ENCODE data around the gene BCAS3. TPM values are rescaled to one million over a fixed set of nuclear protein-coding genes. Genes with fewer than 3 reads are reported as not detected.

The BCAS3 gene
- total RNA-seq, 1 donor from 2014 or later = 19.0 TPM

- intact Hi-C loops (cut with micrococcal nuclease) = no loop called here
Observed at GRCh38 chr17:61369751-61370150, 692.1 kb downstream of the BCAS3 start.

GRCh38 chr17:61371179-61371578 is 693.5 kb downstream of the BCAS3 start:
- intact Hi-C loops (cut with micrococcal nuclease) = no loop called here

GRCh38 chr17:61371606-61372005 is 694.0 kb downstream of the BCAS3 start:
- intact Hi-C loops (cut with micrococcal nuclease) = no loop called here

GRCh38 chr17:61372436-61372835 is 694.8 kb downstream of the BCAS3 start:
- intact Hi-C loops (cut with micrococcal nuclease) = no loop called here

- intact Hi-C loops (cut with micrococcal nuclease) = no loop called here
Observed at GRCh38 chr17:61376931-61377838, 699.5 kb downstream of the BCAS3 start.

- intact Hi-C loops (cut with micrococcal nuclease) = no loop called here
Observed at GRCh38 chr17:61378658-61379456, 701.2 kb downstream of the BCAS3 start.

- intact Hi-C loops (cut with micrococcal nuclease) = no loop called here
Observed at GRCh38 chr17:61379457-61380216, 702.0 kb downstream of the BCAS3 start.

- intact Hi-C loops (cut with micrococcal nuclease) = no loop called here
Observed at GRCh38 chr17:61380217-61380835, 702.7 kb downstream of the BCAS3 start.

GRCh38 chr17:61380836-61381525 is 703.3 kb downstream of the BCAS3 start:
- intact Hi-C loops (cut with micrococcal nuclease) = no loop called here

- intact Hi-C loops (cut with micrococcal nuclease) = no loop called here
Observed at GRCh38 chr17:61381537-61381936, 703.9 kb downstream of the BCAS3 start.

GRCh38 chr17:61382796-61383688 is 705.4 kb downstream of the BCAS3 start:
- intact Hi-C loops (cut with micrococcal nuclease) = no loop called here

GRCh38 chr17:61383689-61384201 is 706.1 kb downstream of the BCAS3 start:
- intact Hi-C loops (cut with micrococcal nuclease) = no loop called here

- intact Hi-C loops (cut with micrococcal nuclease) = no loop called here
Observed at GRCh38 chr17:61384354-61384691, 706.7 kb downstream of the BCAS3 start.

- intact Hi-C loops (cut with micrococcal nuclease) = no loop called here
Observed at GRCh38 chr17:61384692-61385576, 707.3 kb downstream of the BCAS3 start.

GRCh38 chr17:61385577-61386236 is 708.1 kb downstream of the BCAS3 start:
- intact Hi-C loops (cut with micrococcal nuclease) = no loop called here

- intact Hi-C loops (cut with micrococcal nuclease) = no loop called here
Observed at GRCh38 chr17:61386251-61386650, 708.6 kb downstream of the BCAS3 start.

GRCh38 chr17:61387011-61387410 is 709.4 kb downstream of the BCAS3 start:
- intact Hi-C loops (cut with micrococcal nuclease) = no loop called here

Data from T-helper 1 cell treated with Interleukin-12 subunit alpha and Interleukin-12 subunit beta and Interleukin-4 antibody, amounts not matched to agents 30 ng/mL and 1 ng/mL, for 36 hours (primary cell).